Gastroesophageal sphincter (tissue), 4 donors: Measurements from ENCODE around the gene IQCM. TPM values are rescaled to one million over a fixed set of nuclear protein-coding genes. Genes with fewer than 3 reads are reported as not detected.
"Not testable (repeated sequence)": the region's sequence is repeated elsewhere in the genome, so short reads cannot be mapped to it uniquely, and the experiment has no call there.

ENCODE experiments used
- ATAC-seq: fragments of 150-250 bp; one replicate; pipeline ENCODE4 v1.9.1; 2016; ENCODE audit warnings: mild to moderate bottlenecking, moderate library complexity
- H3K27ac ChIP-seq, 4 donors: fragments of 200-600 bp; sonication (generic) in 3 of 4; 1 replicate in 3 of 4; 2 replicates in 1 of 4; pipeline ENCODE4 v1.5.1; 2016 to 2019
- H3K27me3 ChIP-seq: fragments of 200-600 bp; sonication (generic); one replicate; pipeline ENCODE4 v1.5.1; 2019
- H3K36me3 ChIP-seq, 2 donors: fragments of 200-600 bp; sonication (generic); one replicate each; pipeline ENCODE4 v1.5.1; 2019; ENCODE audit warnings: control low read depth in 1 of 2
- H3K4me1 ChIP-seq, 3 donors: fragments of 200-600 bp; sonication (generic); 1 replicate in 2 of 3; 2 replicates in 1 of 3; pipeline ENCODE4 v1.5.1; 2016 to 2019; ENCODE audit warnings: control low read depth in 2 of 3
- H3K4me3 ChIP-seq, 2 donors: fragments of 200-600 bp; sonication (generic); one replicate each; pipeline ENCODE4 v1.5.1; 2019; ENCODE audit warnings: mild to moderate bottlenecking in 1 of 2, moderate library complexity in 1 of 2
- H3K9me3 ChIP-seq, 3 donors: fragments of 200-600 bp; sonication (generic); one replicate each; pipeline ENCODE4 v1.5.1; 2017 to 2019; ENCODE audit warnings: control low read depth in 2 of 3
- CTCF ChIP-seq, 4 experiments: fragments of 200-600 bp in 2 of 4; fragments of 450-650 bp in 2 of 4; sonication (generic) in 1 of 4; IDR thresholded peaks; one replicate each; pipeline ENCODE4 v1.5.1; 2017 to 2019; ENCODE audit warnings: antibody characterized with exemption in 4 of 4, mild to moderate bottlenecking in 2 of 4, moderate library complexity in 2 of 4
- EP300 ChIP-seq: sonication (generic); formaldehyde crosslinking; IDR thresholded peaks from one replicate; pipeline ENCODE4 v1.6.1; 2017; ENCODE audit warnings: antibody characterized with exemption, mild to moderate bottlenecking
- POLR2A ChIP-seq, 2 donors: fragments of 450-650 bp; IDR thresholded peaks; one replicate each; pipeline ENCODE4 v1.6.1; 2017; ENCODE audit warnings: antibody characterized with exemption in 2 of 2, mild to moderate bottlenecking in 2 of 2, moderate library complexity in 1 of 2
- POLR2AphosphoS5 ChIP-seq: sonication (generic); formaldehyde crosslinking; IDR thresholded peaks from one replicate; pipeline ENCODE4 v1.6.1; 2017; ENCODE audit warnings: antibody characterized with exemption
- WGBS, 2 donors: methylation state at CpG; one replicate each; pipeline ENCODE4 v1.1.5; 2018; ENCODE audit warnings: low coverage in 1 of 2; 5-methylcytosine and 5-hydroxymethylcytosine counted together
- total RNA-seq, 4 donors: library from RNA; depleted of rRNA; stranded (reverse); fragments of >200 nt; gene quantifications; one replicate each; pipeline ENCODE4 v1.1.0, GENCODE V29; 2016

The IQCM gene
- total RNA-seq, 4 donors from 2014 or later: not detected

GRCh38 chr4:149489321-149489720, 326.3 kb downstream of the IQCM start:
- H3K27ac ChIP-seq: no peak overlapping the region
- H3K9me3 ChIP-seq: no peaks in the 10 kb centered on the region
- no peak for ATAC-seq
- H3K27me3 ChIP-seq: no peaks in the 10 kb centered on the region
- 50 to 71% methylated on average over 1 of the region's 1 CpG for WGBS, 2 donors
- H3K36me3 ChIP-seq: no peaks in the 10 kb centered on the region
- TF ChIP-seq EP300 (no peak), CTCF (IDR thresholded peaks at IDR 0.05) (no peak), POLR2A (IDR thresholded peaks at IDR 0.05) (no peak), POLR2AphosphoS5 (no peak)
- H3K4me3 ChIP-seq: no peak overlapping the region
- H3K4me1 ChIP-seq: no peaks in the 10 kb centered on the region

GRCh38 chr4:149486861-149487260, 328.8 kb downstream of the IQCM start:
- Histone ChIP-seq H3K4me3 (no peak overlapping the region), H3K9me3 (no peaks in the 10 kb centered on the region), H3K36me3 (no peaks in the 10 kb centered on the region), H3K27ac (no peak overlapping the region), H3K27me3 (no peaks in the 10 kb centered on the region), H3K4me1 (no peaks in the 10 kb centered on the region)
- TF ChIP-seq POLR2A (IDR thresholded peaks at IDR 0.05) (no peak), POLR2AphosphoS5 (no peak), EP300 (no peak), CTCF (IDR thresholded peaks at IDR 0.05) (no peak)
- no peak for ATAC-seq

GRCh38 chr4:149468669-149469068, 347.0 kb downstream of the IQCM start:
- H3K4me1 ChIP-seq, H3K27ac ChIP-seq, H3K4me3 ChIP-seq, H3K27me3 ChIP-seq, H3K36me3 ChIP-seq, ATAC-seq: not testable (repeated sequence)
- no CpG with 5 or more reads among the region's 3 CpGs for WGBS, 2 donors
- peaks cover 0 to 20% (median 0%) of the 10 kb centered on the region in 3 donors for H3K9me3 ChIP-seq

GRCh38 chr4:149466446-149466845, 349.2 kb downstream of the IQCM start:
- Histone ChIP-seq H3K4me1 (no peaks in the 10 kb centered on the region), H3K27ac (no peak overlapping the region), H3K27me3 (no peaks in the 10 kb centered on the region), H3K4me3 (no peak overlapping the region), H3K9me3 (peaks cover 0 to 12% (median 0%) of the 10 kb centered on the region in 3 donors), H3K36me3 (no peaks in the 10 kb centered on the region)
- no peak for ATAC-seq
- TF ChIP-seq CTCF (IDR thresholded peaks at IDR 0.05) (no peak), POLR2AphosphoS5 (no peak), POLR2A (IDR thresholded peaks at IDR 0.05) (no peak), EP300 (no peak)

GRCh38 chr4:149465955-149466354, 349.7 kb downstream of the IQCM start:
- Histone ChIP-seq H3K27ac (no peak overlapping the region), H3K9me3 (peaks cover 0 to 12% (median 0%) of the 10 kb centered on the region in 3 donors), H3K4me1 (no peaks in the 10 kb centered on the region), H3K27me3 (no peaks in the 10 kb centered on the region), H3K4me3 (no peak overlapping the region), H3K36me3 (no peaks in the 10 kb centered on the region)
- no peak for ATAC-seq
- 71% methylated on average over 1 of the region's 1 CpG; no CpG with 5 or more reads in 1 of the 2 donors for WGBS, 2 donors
- TF ChIP-seq EP300 (no peak), POLR2A (IDR thresholded peaks at IDR 0.05) (no peak), CTCF (IDR thresholded peaks at IDR 0.05) (no peak), POLR2AphosphoS5 (no peak)

- Histone ChIP-seq H3K4me1 (no peaks in the 10 kb centered on the region), H3K4me3 (no peak overlapping the region), H3K36me3 (no peaks in the 10 kb centered on the region), H3K27ac (no peak overlapping the region), H3K27me3 (no peaks in the 10 kb centered on the region), H3K9me3 (no peaks in the 10 kb centered on the region)
- TF ChIP-seq EP300 (no peak), CTCF (IDR thresholded peaks at IDR 0.05) (no peak)
- 89 to 100% methylated on average over 2 of the region's 2 CpGs for WGBS, 2 donors
- no peak for ATAC-seq
Observed at GRCh38 chr4:149443537-149443936, 372.1 kb downstream of the IQCM start.
